ENCODE data around the gene ADAMTS20. TPM values are rescaled to one million over a fixed set of nuclear protein-coding genes. Genes with fewer than 3 reads are reported as not detected.

ADAMTS20 gene
- total RNA-seq, 2 donors from 2014 or later = 0.70 to 1.1 TPM

DNA sequence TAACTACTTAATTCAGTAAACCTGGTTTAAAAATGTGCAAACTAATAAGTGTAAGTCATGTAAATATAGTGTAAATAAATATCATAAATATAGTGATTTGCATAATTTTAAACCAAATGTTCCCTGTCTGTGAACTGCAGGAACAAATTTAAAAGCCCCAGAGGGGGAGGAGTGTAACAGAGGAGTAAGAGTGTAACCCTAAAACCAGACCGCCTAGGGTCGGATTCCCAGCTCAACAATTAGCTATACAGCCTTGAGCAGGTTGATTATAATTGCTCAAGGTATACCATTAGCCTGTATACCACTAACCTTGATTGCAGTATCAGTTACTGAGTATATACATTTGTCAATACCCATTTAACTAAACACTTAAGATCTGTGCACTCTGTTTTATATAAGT, 218.4 kb downstream of the ADAMTS20 start:
- no peak overlapping the region for H3K9ac ChIP-seq (ENCODE audit: extremely low read depth, low read length, poor library complexity, severe bottlenecking)
- Mint-ChIP-seq H3K4me3 (no peak overlapping the region), H3K9me3 (peaks cover 10% of the 10 kb centered on the region), H3K27me3 (ENCODE audit: insufficient read depth) (no peaks in the 10 kb centered on the region), H3K36me3 (ENCODE audit: low read depth) (no peaks in the 10 kb centered on the region), H3K4me1 (peaks cover 14% of the 10 kb centered on the region), H3K27ac (no peak overlapping the region)
- no peaks in the 10 kb centered on the region for H3K36me3 ChIP-seq (ENCODE audit: control insufficient read depth, insufficient read depth, low read length)
- DNase-seq = no peak
- H3K4me1 ChIP-seq (ENCODE audit: control insufficient read depth, insufficient read depth, low read length) = peaks cover 3% of the 10 kb centered on the region
- no peaks in the 10 kb centered on the region for H3K27me3 ChIP-seq (ENCODE audit: control insufficient read depth, insufficient read depth, low read length, poor library complexity, severe bottlenecking)
- peaks cover 3% of the 10 kb centered on the region for H3K9me3 ChIP-seq (ENCODE audit: control insufficient read depth, low read length)
- H3K27ac ChIP-seq (ENCODE audit: low read depth, low read length) = no peak overlapping the region
- TF ChIP-seq, protein P1, sequence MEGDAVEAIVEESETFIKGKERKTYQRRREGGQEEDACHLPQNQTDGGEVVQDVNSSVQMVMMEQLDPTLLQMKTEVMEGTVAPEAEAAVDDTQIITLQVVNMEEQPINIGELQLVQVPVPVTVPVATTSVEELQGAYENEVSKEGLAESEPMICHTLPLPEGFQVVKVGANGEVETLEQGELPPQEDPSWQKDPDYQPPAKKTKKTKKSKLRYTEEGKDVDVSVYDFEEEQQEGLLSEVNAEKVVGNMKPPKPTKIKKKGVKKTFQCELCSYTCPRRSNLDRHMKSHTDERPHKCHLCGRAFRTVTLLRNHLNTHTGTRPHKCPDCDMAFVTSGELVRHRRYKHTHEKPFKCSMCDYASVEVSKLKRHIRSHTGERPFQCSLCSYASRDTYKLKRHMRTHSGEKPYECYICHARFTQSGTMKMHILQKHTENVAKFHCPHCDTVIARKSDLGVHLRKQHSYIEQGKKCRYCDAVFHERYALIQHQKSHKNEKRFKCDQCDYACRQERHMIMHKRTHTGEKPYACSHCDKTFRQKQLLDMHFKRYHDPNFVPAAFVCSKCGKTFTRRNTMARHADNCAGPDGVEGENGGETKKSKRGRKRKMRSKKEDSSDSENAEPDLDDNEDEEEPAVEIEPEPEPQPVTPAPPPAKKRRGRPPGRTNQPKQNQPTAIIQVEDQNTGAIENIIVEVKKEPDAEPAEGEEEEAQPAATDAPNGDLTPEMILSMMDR (conservative IDR thresholded peaks at IDR 0.05) = no peak
- H3K4me3 ChIP-seq (ENCODE audit: low read length) = no peak overlapping the region
- 100% methylated on average over 2 of the region's 2 CpGs; no CpG with 5 or more reads in 1 of the 2 experiments for WGBS, 2 experiments (ENCODE audit: insufficient coverage in 1 of 2, insufficient read length in 1 of 2)

DNA sequence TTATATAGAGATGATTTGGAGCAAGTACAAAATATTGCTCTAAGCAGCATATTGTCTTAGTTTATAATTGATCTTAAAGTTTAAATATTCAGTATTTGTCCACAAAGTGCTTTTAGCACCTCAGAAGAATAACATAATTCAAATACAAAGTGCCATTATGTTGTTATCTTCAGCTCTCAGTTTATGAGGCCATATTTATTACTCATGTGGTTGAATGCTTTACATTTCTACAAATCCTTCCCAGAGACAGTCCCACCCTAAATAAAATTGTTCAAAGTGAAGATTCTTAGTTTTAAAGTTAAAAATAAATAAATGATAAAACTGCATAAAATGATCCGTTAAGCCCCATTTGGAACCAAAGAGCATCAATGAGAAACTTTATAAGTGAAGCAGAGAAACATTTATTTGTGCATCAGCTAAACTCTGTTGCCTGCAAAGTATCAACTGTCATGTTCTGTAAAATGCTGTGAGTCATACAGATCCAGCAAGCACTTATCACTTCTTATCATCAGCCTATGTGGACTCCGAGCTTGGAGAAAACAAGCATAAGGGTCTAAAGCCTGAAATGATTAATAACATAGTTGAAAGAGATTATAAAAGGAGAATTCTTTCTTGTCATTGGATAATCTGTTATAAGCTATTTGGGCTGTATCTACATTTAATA, 218.9 kb downstream of the ADAMTS20 start:
- 83 to 100% methylated on average over 1 to 2 of the region's 2 CpGs for WGBS, 2 experiments (ENCODE audit: insufficient coverage in 1 of 2, insufficient read length in 1 of 2)
- Histone ChIP-seq H3K4me3 (ENCODE audit: low read length) (no peak overlapping the region), H3K4me1 (ENCODE audit: control insufficient read depth, insufficient read depth, low read length) (peaks cover 3% of the 10 kb centered on the region), H3K36me3 (ENCODE audit: control insufficient read depth, insufficient read depth, low read length) (no peaks in the 10 kb centered on the region), H3K9ac (ENCODE audit: extremely low read depth, low read length, poor library complexity, severe bottlenecking) (no peak overlapping the region), H3K9me3 (ENCODE audit: control insufficient read depth, low read length) (peaks cover 4% of the 10 kb centered on the region), H3K27ac (ENCODE audit: low read depth, low read length) (no peak overlapping the region), H3K27me3 (ENCODE audit: control insufficient read depth, insufficient read depth, low read length, poor library complexity, severe bottlenecking) (no peaks in the 10 kb centered on the region)
- Mint-ChIP-seq H3K27ac (no peak overlapping the region), H3K4me1 (peaks cover 9% of the 10 kb centered on the region), H3K4me3 (no peak overlapping the region), H3K36me3 (ENCODE audit: low read depth) (no peaks in the 10 kb centered on the region), H3K9me3 (peaks cover 16% of the 10 kb centered on the region), H3K27me3 (ENCODE audit: insufficient read depth) (no peaks in the 10 kb centered on the region)
- TF ChIP-seq, protein P1 (conservative IDR thresholded peaks at IDR 0.05) = no peak
- no peak for DNase-seq

DNA sequence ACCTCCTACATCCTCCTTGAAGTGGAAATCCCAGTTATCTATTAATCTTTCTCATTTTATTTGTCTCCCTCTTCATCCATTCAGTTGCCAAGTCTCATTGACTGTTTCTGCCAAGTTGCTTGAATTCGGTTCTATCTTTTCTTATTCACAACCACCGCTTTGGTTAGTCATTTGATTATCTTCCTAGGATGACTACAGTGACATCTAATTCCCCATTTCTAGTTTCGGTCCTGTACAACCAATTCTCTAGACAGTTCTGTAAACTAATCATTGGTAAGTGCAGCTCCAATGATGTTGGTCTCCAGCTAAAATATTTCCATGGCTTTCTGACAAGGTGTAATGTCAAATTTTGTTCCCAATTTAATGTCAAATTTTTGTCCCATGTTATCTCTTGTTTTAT, 220.1 kb downstream of the ADAMTS20 start:
- no peak for DNase-seq
- no peak overlapping the region for H3K27ac Mint-ChIP-seq
- TF ChIP-seq, protein P1 (conservative IDR thresholded peaks at IDR 0.05) = no peak
- H3K9me3 ChIP-seq (ENCODE audit: control insufficient read depth, low read length) = peaks cover 11% of the 10 kb centered on the region
- H3K4me1 Mint-ChIP-seq = no peaks in the 10 kb centered on the region
- no peaks in the 10 kb centered on the region for H3K27me3 ChIP-seq (ENCODE audit: control insufficient read depth, insufficient read depth, low read length, poor library complexity, severe bottlenecking)
- H3K27me3 Mint-ChIP-seq (ENCODE audit: insufficient read depth) = no peaks in the 10 kb centered on the region
- H3K4me3 ChIP-seq (ENCODE audit: low read length) = no peak overlapping the region
- no peaks in the 10 kb centered on the region for H3K36me3 Mint-ChIP-seq (ENCODE audit: low read depth)
- H3K9me3 Mint-ChIP-seq = peaks cover 20% of the 10 kb centered on the region
- H3K4me1 ChIP-seq (ENCODE audit: control insufficient read depth, insufficient read depth, low read length) = no peaks in the 10 kb centered on the region
- H3K4me3 Mint-ChIP-seq = no peak overlapping the region
- H3K36me3 ChIP-seq (ENCODE audit: control insufficient read depth, insufficient read depth, low read length) = no peaks in the 10 kb centered on the region
- H3K27ac ChIP-seq (ENCODE audit: low read depth, low read length) = no peak overlapping the region
- H3K9ac ChIP-seq (ENCODE audit: extremely low read depth, low read length, poor library complexity, severe bottlenecking) = no peak overlapping the region
- 84 to 90% methylated on average over 3 of the region's 3 CpGs for WGBS, 2 experiments (ENCODE audit: insufficient coverage in 1 of 2, insufficient read length in 1 of 2)

All from endodermal cell (in vitro differentiated cells).